GM23338 (cell line): ENCODE measurements around the gene SUN2. TPM values are rescaled to one million over a fixed set of nuclear protein-coding genes. Genes with fewer than 3 reads are reported as not detected.

Source experiments
- ATAC-seq: fragments of 200-7000 bp; cut with Tn5 transposase; 3 replicates; pipeline ENCODE4 v1.9.1; 2020
- DNase-seq: peaks from one replicate; pipeline ENCODE4 v3.0.0-alpha.2; 2015; ENCODE audit warnings: low spot score
- H2AFZ ChIP-seq: fragments of 200-600 bp; sonication (generic); 2 replicates; pipeline ENCODE4 v1.8.0; 2016; ENCODE audit warnings: antibody characterized with exemption, mild to moderate bottlenecking, moderate library complexity
- H3F3A ChIP-seq: fragments of 200-600 bp; sonication (generic); replicated peaks from 2 replicates; pipeline ENCODE4 v1.8.0; 2017; ENCODE audit warnings: antibody characterized with exemption, mixed run types, low read depth
- H3K27ac ChIP-seq: fragments of 200-600 bp; sonication (generic); 2 replicates; pipeline ENCODE4 v1.6.1; 2016; ENCODE audit warnings: low read depth
- H3K27me3 ChIP-seq: fragments of 200-600 bp; sonication (generic); 2 replicates; pipeline ENCODE4 v1.8.0; 2016; ENCODE audit warnings: mild to moderate bottlenecking, mixed run types, moderate library complexity; ENCODE audit not compliant: insufficient read depth
- H3K36me3 ChIP-seq: fragments of 200-600 bp; sonication (generic); 2 replicates; pipeline ENCODE4 v1.8.0; 2016; ENCODE audit warnings: mild to moderate bottlenecking; ENCODE audit not compliant: insufficient read depth
- H3K4me1 ChIP-seq: fragments of 200-600 bp; sonication (generic); 2 replicates; pipeline ENCODE4 v1.8.0; 2016; ENCODE audit warnings: mild to moderate bottlenecking, moderate library complexity; ENCODE audit not compliant: insufficient read depth
- H3K4me2 ChIP-seq: fragments of 200-600 bp; sonication (generic); 2 replicates; pipeline ENCODE4 v1.7.1; 2017; ENCODE audit warnings: mixed run types
- H3K4me3 ChIP-seq: fragments of 200-600 bp; sonication (generic); 2 replicates; pipeline ENCODE4 v1.6.1; 2016; ENCODE audit warnings: mixed run types
- H3K79me2 ChIP-seq: fragments of 200-600 bp; sonication (generic); replicated peaks from 2 replicates; pipeline ENCODE4 v1.8.0; 2017; ENCODE audit warnings: mild to moderate bottlenecking; ENCODE audit not compliant: insufficient read depth
- H3K9me2 ChIP-seq: fragments of 200-600 bp; sonication (generic); 2 replicates; pipeline ENCODE4 v1.8.0; 2017; ENCODE audit not compliant: insufficient read depth
- H4K20me1 ChIP-seq: fragments of 200-600 bp; sonication (generic); replicated peaks from 2 replicates; pipeline ENCODE4 v1.8.0; 2017; ENCODE audit warnings: mild to moderate bottlenecking; ENCODE audit not compliant: insufficient read depth
- H3K27ac Mint-ChIP-seq: 2 replicates; pipeline ENCODE4 v1.8.0; 2020; ENCODE audit warnings: inconsistent platforms, mild to moderate bottlenecking, moderate library complexity, mixed read lengths
- H3K27me3 Mint-ChIP-seq: 3 replicates; pipeline ENCODE4 v1.8.0; 2022; ENCODE audit warnings: low read depth, mild to moderate bottlenecking, moderate library complexity, mixed read lengths, inconsistent platforms; ENCODE audit not compliant: insufficient read depth, poor library complexity
- H3K36me3 Mint-ChIP-seq: 3 replicates; pipeline ENCODE4 v1.8.0; 2021; ENCODE audit warnings: low read depth, mild to moderate bottlenecking, inconsistent platforms, moderate library complexity, mixed read lengths
- H3K4me1 Mint-ChIP-seq: 3 replicates; pipeline ENCODE4 v1.8.0; 2020; ENCODE audit warnings: mild to moderate bottlenecking, inconsistent platforms, mixed read lengths
- H3K4me3 Mint-ChIP-seq: 3 replicates; pipeline ENCODE4 v1.8.0; 2021; ENCODE audit warnings: moderate library complexity, mild to moderate bottlenecking, inconsistent platforms, mixed read lengths
- H3K9me3 Mint-ChIP-seq: 3 replicates; pipeline ENCODE4 v1.8.0; 2020; ENCODE audit warnings: moderate library complexity, mild to moderate bottlenecking, inconsistent platforms, mixed read lengths
- CTCF ChIP-seq, 2 experiments: fragments of 200-600 bp in 1 of 2; sonication (generic) in 1 of 2; conservative IDR thresholded peaks; 2 replicates each; pipeline versions ENCODE4 v1.5.1 to v1.6.1; 2016 to 2017; ENCODE audit warnings: antibody characterized with exemption in 2 of 2, low read depth in 2 of 2, mild to moderate bottlenecking in 2 of 2, moderate library complexity in 1 of 2
- EZH2 ChIP-seq: fragments of 200-600 bp; sonication (generic); IDR thresholded peaks from one replicate; pipeline ENCODE4 v1.8.0; 2017; ENCODE audit warnings: antibody characterized with exemption, mild to moderate bottlenecking, low read depth; ENCODE audit not compliant: unreplicated experiment
- EZH2phosphoT487 ChIP-seq: fragments of 200-600 bp; sonication (generic); IDR thresholded peaks from one replicate; pipeline ENCODE4 v1.8.1; 2018; ENCODE audit warnings: antibody characterized with exemption; ENCODE audit not compliant: unreplicated experiment
- JUNB ChIP-seq: IDR thresholded peaks from one replicate; pipeline ENCODE4 v1.6.1; 2016; ENCODE audit warnings: antibody characterized with exemption; ENCODE audit not compliant: unreplicated experiment
- NANOG ChIP-seq: IDR thresholded peaks from 2 replicates; pipeline ENCODE4 v1.6.1; 2016; ENCODE audit warnings: antibody characterized with exemption, borderline replicate concordance
- POLR2AphosphoS5 ChIP-seq: IDR thresholded peaks from 2 replicates; pipeline ENCODE4 v1.6.1; 2016; ENCODE audit warnings: antibody characterized with exemption, low read depth
- ZNF114 ChIP-seq: fragments of 250-450 bp; sonication (Bioruptor Pico); IDR thresholded peaks from 2 replicates; pipeline ENCODE4 v1.5.0; 2020; ENCODE audit warnings: mild to moderate bottlenecking, moderate library complexity
- ZNF331 ChIP-seq: fragments of 250-450 bp; sonication (Bioruptor Pico); IDR thresholded peaks from 2 replicates; pipeline ENCODE4 v1.5.0; 2020; ENCODE audit warnings: low read depth, mild to moderate bottlenecking, moderate library complexity
- polyA plus RNA-seq: library from polyadenylated mRNA; unstranded; fragments of >200 nt; fragmentation: Nextera tagmentation; extraction: Ambion mirVana; gene quantifications from 2 replicates; pipeline ENCODE4 v1.2.1, GENCODE V29; 2016
- total RNA-seq: library from RNA; depleted of rRNA; stranded (reverse); fragments of >200 nt; shearing (Covaris generic); gene quantifications from 2 replicates; pipeline ENCODE4 v1.2.3, GENCODE V29; 2014
- TF ChIP-seq, protein P1 (sequence below): fragments of 250-450 bp; sonication (Bioruptor Pico); IDR thresholded peaks from 2 replicates; pipeline ENCODE4 v1.5.0; 2020; ENCODE audit warnings: mild to moderate bottlenecking, moderate library complexity

Gene SUN2
- total and polyA plus RNA-seq, 2 experiments from 2014 or later, result 7.2 to 17.6 TPM

DNA sequence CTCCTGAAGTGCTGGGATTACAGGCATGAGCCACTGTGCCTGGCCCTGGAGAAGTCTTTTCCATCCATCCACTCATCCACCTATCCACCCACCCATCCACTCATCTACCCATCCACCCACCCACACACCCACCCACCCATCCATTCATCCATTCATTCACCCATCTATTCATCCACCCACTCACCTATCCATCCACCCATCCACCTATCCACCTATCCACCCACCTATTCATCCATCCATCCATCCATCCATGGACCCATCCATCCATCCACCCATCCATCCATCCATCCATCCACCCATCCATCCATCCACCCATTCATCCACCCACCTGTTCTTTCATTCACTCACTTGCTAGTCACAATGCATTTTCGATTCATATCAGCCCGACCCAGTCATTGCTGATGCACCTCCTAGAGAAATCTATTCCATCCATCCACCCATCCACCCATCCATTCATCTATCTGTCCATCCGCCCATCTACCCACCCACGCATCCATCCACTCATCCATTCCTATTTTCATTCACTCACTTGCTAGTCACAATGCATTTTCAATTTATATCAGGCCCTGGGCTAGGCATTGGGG, 17.7 kb upstream of the SUN2 start (continued):
- TF ChIP-seq, protein P1, sequence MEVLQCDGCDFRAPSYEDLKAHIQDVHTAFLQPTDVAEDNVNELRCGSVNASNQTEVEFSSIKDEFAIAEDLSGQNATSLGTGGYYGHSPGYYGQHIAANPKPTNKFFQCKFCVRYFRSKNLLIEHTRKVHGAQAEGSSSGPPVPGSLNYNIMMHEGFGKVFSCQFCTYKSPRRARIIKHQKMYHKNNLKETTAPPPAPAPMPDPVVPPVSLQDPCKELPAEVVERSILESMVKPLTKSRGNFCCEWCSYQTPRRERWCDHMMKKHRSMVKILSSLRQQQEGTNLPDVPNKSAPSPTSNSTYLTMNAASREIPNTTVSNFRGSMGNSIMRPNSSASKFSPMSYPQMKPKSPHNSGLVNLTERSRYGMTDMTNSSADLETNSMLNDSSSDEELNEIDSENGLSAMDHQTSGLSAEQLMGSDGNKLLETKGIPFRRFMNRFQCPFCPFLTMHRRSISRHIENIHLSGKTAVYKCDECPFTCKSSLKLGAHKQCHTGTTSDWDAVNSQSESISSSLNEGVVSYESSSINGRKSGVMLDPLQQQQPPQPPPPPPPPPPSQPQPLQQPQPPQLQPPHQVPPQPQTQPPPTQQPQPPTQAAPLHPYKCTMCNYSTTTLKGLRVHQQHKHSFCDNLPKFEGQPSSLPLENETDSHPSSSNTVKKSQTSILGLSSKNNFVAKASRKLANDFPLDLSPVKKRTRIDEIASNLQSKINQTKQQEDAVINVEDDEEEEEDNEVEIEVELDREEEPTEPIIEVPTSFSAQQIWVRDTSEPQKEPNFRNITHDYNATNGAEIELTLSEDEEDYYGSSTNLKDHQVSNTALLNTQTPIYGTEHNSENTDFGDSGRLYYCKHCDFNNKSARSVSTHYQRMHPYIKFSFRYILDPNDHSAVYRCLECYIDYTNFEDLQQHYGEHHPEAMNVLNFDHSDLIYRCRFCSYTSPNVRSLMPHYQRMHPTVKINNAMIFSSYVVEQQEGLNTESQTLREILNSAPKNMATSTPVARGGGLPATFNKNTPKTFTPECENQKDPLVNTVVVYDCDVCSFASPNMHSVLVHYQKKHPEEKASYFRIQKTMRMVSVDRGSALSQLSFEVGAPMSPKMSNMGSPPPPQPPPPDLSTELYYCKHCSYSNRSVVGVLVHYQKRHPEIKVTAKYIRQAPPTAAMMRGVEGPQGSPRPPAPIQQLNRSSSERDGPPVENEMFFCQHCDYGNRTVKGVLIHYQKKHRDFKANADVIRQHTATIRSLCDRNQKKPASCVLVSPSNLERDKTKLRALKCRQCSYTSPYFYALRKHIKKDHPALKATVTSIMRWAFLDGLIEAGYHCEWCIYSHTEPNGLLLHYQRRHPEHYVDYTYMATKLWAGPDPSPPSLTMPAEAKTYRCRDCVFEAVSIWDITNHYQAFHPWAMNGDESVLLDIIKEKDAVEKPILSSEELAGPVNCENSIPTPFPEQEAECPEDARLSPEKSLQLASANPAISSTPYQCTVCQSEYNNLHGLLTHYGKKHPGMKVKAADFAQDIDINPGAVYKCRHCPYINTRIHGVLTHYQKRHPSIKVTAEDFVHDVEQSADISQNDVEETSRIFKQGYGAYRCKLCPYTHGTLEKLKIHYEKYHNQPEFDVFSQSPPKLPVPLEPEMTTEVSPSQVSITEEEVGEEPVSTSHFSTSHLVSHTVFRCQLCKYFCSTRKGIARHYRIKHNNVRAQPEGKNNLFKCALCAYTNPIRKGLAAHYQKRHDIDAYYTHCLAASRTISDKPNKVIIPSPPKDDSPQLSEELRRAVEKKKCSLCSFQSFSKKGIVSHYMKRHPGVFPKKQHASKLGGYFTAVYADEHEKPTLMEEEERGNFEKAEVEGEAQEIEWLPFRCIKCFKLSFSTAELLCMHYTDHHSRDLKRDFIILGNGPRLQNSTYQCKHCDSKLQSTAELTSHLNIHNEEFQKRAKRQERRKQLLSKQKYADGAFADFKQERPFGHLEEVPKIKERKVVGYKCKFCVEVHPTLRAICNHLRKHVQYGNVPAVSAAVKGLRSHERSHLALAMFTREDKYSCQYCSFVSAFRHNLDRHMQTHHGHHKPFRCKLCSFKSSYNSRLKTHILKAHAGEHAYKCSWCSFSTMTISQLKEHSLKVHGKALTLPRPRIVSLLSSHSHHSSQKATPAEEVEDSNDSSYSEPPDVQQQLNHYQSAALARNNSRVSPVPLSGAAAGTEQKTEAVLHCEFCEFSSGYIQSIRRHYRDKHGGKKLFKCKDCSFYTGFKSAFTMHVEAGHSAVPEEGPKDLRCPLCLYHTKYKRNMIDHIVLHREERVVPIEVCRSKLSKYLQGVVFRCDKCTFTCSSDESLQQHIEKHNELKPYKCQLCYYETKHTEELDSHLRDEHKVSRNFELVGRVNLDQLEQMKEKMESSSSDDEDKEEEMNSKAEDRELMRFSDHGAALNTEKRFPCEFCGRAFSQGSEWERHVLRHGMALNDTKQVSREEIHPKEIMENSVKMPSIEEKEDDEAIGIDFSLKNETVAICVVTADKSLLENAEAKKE, result no peak
- no peak for TF ChIP-seq POLR2AphosphoS5

GRCh38 chr22:38772623-38772873, 16.8 kb upstream of the SUN2 start:
- no peaks in the 10 kb centered on the region for H3F3A ChIP-seq
- no peaks in the 10 kb centered on the region for H3K36me3 Mint-ChIP-seq
- no peak overlapping the region for H3K4me3 ChIP-seq
- peaks cover 7% of the 10 kb centered on the region; the same call in 2 of the 3 replicates for H3K4me1 Mint-ChIP-seq
- H3K27me3 ChIP-seq, result no peaks in the 10 kb centered on the region
- no peak overlapping the region for H3K4me3 Mint-ChIP-seq
- no peak for DNase-seq
- H3K27ac Mint-ChIP-seq, result no peak overlapping the region
- H2AFZ ChIP-seq, result no peak overlapping the region
- H3K36me3 ChIP-seq, result no peaks in the 10 kb centered on the region
- no peaks in the 10 kb centered on the region; the same call in 2 of the 3 replicates for H3K9me3 Mint-ChIP-seq
- no peak for ATAC-seq
- no peaks in the 10 kb centered on the region for H3K79me2 ChIP-seq
- peaks cover 16% of the 10 kb centered on the region for H3K27me3 Mint-ChIP-seq
- H3K27ac ChIP-seq, result no peak overlapping the region
- H4K20me1 ChIP-seq, result no peaks in the 10 kb centered on the region
- no peaks in the 10 kb centered on the region for H3K4me1 ChIP-seq
- no peaks in the 10 kb centered on the region for H3K9me2 ChIP-seq
- no peak overlapping the region for H3K4me2 ChIP-seq
- TF ChIP-seq, protein P1, result no peak
- TF ChIP-seq CTCF (conservative IDR thresholded peaks at IDR 0.05; ENCODE audit: low read depth in 2 of 2), result no peak
- TF ChIP-seq NANOG, result no peak
- no peak for TF ChIP-seq ZNF114 (CRISPR knock-in tag)
- no peak for TF ChIP-seq EZH2phosphoT487
- TF ChIP-seq ZNF331 (CRISPR knock-in tag), result no peak
- TF ChIP-seq JUNB, result no peak
- TF ChIP-seq EZH2, result no peak
